ENCODE results near the gene USP17L27. TPM values are rescaled to one million over a fixed set of nuclear protein-coding genes. Genes with fewer than 3 reads are reported as not detected.
"Not testable (repeated sequence)": the region's sequence is repeated elsewhere in the genome, so short reads cannot be mapped to it uniquely, and the experiment has no call there.

USP17L27 gene, protein sequence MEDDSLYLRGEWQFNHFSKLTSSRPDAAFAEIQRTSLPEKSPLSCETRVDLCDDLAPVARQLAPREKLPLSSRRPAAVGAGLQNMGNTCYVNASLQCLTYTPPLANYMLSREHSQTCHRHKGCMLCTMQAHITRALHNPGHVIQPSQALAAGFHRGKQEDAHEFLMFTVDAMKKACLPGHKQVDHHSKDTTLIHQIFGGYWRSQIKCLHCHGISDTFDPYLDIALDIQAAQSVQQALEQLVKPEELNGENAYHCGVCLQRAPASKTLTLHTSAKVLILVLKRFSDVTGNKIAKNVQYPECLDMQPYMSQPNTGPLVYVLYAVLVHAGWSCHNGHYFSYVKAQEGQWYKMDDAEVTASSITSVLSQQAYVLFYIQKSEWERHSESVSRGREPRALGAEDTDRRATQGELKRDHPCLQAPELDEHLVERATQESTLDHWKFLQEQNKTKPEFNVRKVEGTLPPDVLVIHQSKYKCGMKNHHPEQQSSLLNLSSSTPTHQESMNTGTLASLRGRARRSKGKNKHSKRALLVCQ
- total RNA-seq (not detected), polyA plus RNA-seq (not detected)
- long read RNA-seq, donor 1 = 0 reads
- long read RNA-seq, donor 2 = 0 reads

DNA sequence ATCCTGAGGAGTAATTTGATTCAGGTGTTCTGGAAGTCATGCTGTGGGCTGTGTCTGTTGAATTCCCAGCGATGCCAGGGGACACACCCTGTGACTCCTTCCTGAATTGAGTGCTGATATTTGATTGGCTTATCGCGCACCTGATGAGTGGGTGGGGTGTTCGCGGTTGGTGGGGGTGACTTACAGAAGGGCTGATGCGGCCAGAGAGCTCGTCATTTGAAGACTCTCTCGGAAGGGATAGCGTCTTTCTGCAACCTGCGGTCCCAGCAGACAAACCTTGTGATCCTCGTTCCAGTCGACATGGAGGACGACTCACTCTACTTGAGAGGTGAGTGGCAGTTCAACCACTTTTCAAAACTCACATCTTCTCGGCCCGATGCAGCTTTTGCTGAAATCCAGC is at the start of gene USP17L27:
TSS of gene USP17L27 (plus strand) at position 301 of the 400 bp plus-strand sequence. CDS start at position 301, 0 bp downstream.
- ATAC-seq (ENCODE audit: low FRiP score); H3K36me3 ChIP-seq (ENCODE audit: control insufficient read depth in 1 of 2, insufficient read depth in 2 of 2, low read length in 1 of 2); H3K4me1 ChIP-seq (ENCODE audit: control insufficient read depth in 1 of 2, insufficient read depth in 2 of 2, low read length in 2 of 2); H3K4me3 ChIP-seq (ENCODE audit: low read length in 2 of 2); DNase-seq; H3K27ac ChIP-seq (ENCODE audit: low read depth in 1 of 2, low read length in 2 of 2); H3K27me3 ChIP-seq (ENCODE audit: control insufficient read depth in 1 of 2, insufficient read depth in 2 of 2, low read length in 1 of 2); H3K9me3 ChIP-seq (ENCODE audit: control insufficient read depth, low read length); intact Hi-C loops (cut with DNase I): not testable (repeated sequence)
- WGBS, 2 donors = no CpG with 5 or more reads among the region's 15 CpGs

DNA sequence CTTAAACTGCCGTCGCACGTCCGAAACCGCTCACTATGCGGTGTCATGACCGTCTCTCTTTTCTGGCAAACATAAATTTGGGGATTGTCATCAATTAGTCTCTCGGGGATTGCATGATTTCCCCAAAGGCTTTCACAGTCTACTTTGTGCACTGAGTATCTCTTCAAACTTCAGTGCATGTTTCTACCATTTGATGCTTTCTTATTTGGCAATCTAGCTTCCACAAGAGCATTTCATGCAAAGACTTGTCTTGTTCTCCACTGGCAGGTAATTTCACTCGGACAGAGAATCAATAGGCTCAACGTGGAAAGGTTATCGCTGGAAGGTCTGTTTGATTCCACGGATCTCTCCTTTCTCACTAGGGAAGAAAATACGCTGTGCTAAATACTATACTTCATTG is 19.8 kb upstream of the USP17L27 start:
- ATAC-seq (ENCODE audit: low FRiP score); intact Hi-C loops (cut with DNase I); DNase-seq; H3K27ac ChIP-seq (ENCODE audit: low read depth in 1 of 2, low read length in 2 of 2); H3K4me3 ChIP-seq (ENCODE audit: low read length in 2 of 2); H3K27me3 ChIP-seq (ENCODE audit: control insufficient read depth in 1 of 2, insufficient read depth in 2 of 2, low read length in 1 of 2); H3K4me1 ChIP-seq (ENCODE audit: control insufficient read depth in 1 of 2, insufficient read depth in 2 of 2, low read length in 2 of 2); H3K36me3 ChIP-seq (ENCODE audit: control insufficient read depth in 1 of 2, insufficient read depth in 2 of 2, low read length in 1 of 2); H3K9me3 ChIP-seq (ENCODE audit: control insufficient read depth, low read length): not testable (repeated sequence)
- WGBS, 2 donors = 83 to 93% methylated on average over 1 of the region's 13 CpGs

DNA sequence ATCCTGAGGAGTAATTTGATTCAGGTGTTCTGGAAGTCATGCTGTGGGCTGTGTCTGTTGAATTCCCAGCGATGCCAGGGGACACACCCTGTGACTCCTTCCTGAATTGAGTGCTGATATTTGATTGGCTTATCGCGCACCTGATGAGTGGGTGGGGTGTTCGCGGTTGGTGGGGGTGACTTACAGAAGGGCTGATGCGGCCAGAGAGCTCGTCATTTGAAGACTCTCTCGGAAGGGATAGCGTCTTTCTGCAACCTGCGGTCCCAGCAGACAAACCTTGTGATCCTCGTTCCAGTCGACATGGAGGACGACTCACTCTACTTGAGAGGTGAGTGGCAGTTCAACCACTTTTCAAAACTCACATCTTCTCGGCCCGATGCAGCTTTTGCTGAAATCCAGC is 19.1 kb upstream of the USP17L27 start, which contains the start of gene USP17L24:
TSS of gene USP17L24 (plus strand) at position 301 of the 400 bp plus-strand sequence. CDS start at position 301, 0 bp downstream.
- H3K4me1 ChIP-seq (ENCODE audit: control insufficient read depth in 1 of 2, insufficient read depth in 2 of 2, low read length in 2 of 2); ATAC-seq (ENCODE audit: low FRiP score); H3K36me3 ChIP-seq (ENCODE audit: control insufficient read depth in 1 of 2, insufficient read depth in 2 of 2, low read length in 1 of 2); H3K9me3 ChIP-seq (ENCODE audit: control insufficient read depth, low read length); intact Hi-C loops (cut with DNase I); H3K4me3 ChIP-seq (ENCODE audit: low read length in 2 of 2); H3K27ac ChIP-seq (ENCODE audit: low read depth in 1 of 2, low read length in 2 of 2); DNase-seq; H3K27me3 ChIP-seq (ENCODE audit: control insufficient read depth in 1 of 2, insufficient read depth in 2 of 2, low read length in 1 of 2): not testable (repeated sequence)
- no CpG with 5 or more reads among the region's 15 CpGs for WGBS, 2 donors

DNA sequence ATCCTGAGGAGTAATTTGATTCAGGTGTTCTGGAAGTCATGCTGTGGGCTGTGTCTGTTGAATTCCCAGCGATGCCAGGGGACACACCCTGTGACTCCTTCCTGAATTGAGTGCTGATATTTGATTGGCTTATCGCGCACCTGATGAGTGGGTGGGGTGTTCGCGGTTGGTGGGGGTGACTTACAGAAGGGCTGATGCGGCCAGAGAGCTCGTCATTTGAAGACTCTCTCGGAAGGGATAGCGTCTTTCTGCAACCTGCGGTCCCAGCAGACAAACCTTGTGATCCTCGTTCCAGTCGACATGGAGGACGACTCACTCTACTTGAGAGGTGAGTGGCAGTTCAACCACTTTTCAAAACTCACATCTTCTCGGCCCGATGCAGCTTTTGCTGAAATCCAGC is 14.3 kb upstream of the USP17L27 start, which contains the start of gene USP17L25:
TSS of gene USP17L25 (plus strand) at position 301 of the 400 bp plus-strand sequence. CDS start at position 301, 0 bp downstream.
- H3K4me3 ChIP-seq (ENCODE audit: low read length in 2 of 2); H3K4me1 ChIP-seq (ENCODE audit: control insufficient read depth in 1 of 2, insufficient read depth in 2 of 2, low read length in 2 of 2); H3K27me3 ChIP-seq (ENCODE audit: control insufficient read depth in 1 of 2, insufficient read depth in 2 of 2, low read length in 1 of 2); H3K36me3 ChIP-seq (ENCODE audit: control insufficient read depth in 1 of 2, insufficient read depth in 2 of 2, low read length in 1 of 2); DNase-seq; H3K27ac ChIP-seq (ENCODE audit: low read depth in 1 of 2, low read length in 2 of 2); ATAC-seq (ENCODE audit: low FRiP score); intact Hi-C loops (cut with DNase I); H3K9me3 ChIP-seq (ENCODE audit: control insufficient read depth, low read length): not testable (repeated sequence)
- no CpG with 5 or more reads among the region's 15 CpGs for WGBS, 2 donors

DNA sequence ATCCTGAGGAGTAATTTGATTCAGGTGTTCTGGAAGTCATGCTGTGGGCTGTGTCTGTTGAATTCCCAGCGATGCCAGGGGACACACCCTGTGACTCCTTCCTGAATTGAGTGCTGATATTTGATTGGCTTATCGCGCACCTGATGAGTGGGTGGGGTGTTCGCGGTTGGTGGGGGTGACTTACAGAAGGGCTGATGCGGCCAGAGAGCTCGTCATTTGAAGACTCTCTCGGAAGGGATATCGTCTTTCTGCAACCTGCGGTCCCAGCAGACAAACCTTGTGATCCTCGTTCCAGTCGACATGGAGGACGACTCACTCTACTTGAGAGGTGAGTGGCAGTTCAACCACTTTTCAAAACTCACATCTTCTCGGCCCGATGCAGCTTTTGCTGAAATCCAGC is 9.6 kb upstream of the USP17L27 start, which contains the start of gene USP17L26:
TSS of gene USP17L26 (plus strand) at position 301 of the 400 bp plus-strand sequence. CDS start at position 301, 0 bp downstream.
- H3K27me3 ChIP-seq (ENCODE audit: control insufficient read depth in 1 of 2, insufficient read depth in 2 of 2, low read length in 1 of 2); H3K36me3 ChIP-seq (ENCODE audit: control insufficient read depth in 1 of 2, insufficient read depth in 2 of 2, low read length in 1 of 2); H3K4me1 ChIP-seq (ENCODE audit: control insufficient read depth in 1 of 2, insufficient read depth in 2 of 2, low read length in 2 of 2); DNase-seq; H3K4me3 ChIP-seq (ENCODE audit: low read length in 2 of 2); H3K27ac ChIP-seq (ENCODE audit: low read depth in 1 of 2, low read length in 2 of 2); ATAC-seq (ENCODE audit: low FRiP score); intact Hi-C loops (cut with DNase I); H3K9me3 ChIP-seq (ENCODE audit: control insufficient read depth, low read length): not testable (repeated sequence)
- 90% methylated on average over 8 of the region's 15 CpGs; no CpG with 5 or more reads in 1 of the 2 donors for WGBS, 2 donors

DNA sequence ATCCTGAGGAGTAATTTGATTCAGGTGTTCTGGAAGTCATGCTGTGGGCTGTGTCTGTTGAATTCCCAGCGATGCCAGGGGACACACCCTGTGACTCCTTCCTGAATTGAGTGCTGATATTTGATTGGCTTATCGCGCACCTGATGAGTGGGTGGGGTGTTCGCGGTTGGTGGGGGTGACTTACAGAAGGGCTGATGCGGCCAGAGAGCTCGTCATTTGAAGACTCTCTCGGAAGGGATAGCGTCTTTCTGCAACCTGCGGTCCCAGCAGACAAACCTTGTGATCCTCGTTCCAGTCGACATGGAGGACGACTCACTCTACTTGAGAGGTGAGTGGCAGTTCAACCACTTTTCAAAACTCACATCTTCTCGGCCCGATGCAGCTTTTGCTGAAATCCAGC is 4.8 kb upstream of the USP17L27 start, which contains the start of gene USP17L5:
TSS of gene USP17L5 (plus strand) at position 301 of the 400 bp plus-strand sequence. CDS start at position 301, 0 bp downstream.
- DNase-seq; H3K4me3 ChIP-seq (ENCODE audit: low read length in 2 of 2); H3K27ac ChIP-seq (ENCODE audit: low read depth in 1 of 2, low read length in 2 of 2); H3K27me3 ChIP-seq (ENCODE audit: control insufficient read depth in 1 of 2, insufficient read depth in 2 of 2, low read length in 1 of 2); H3K36me3 ChIP-seq (ENCODE audit: control insufficient read depth in 1 of 2, insufficient read depth in 2 of 2, low read length in 1 of 2); H3K4me1 ChIP-seq (ENCODE audit: control insufficient read depth in 1 of 2, insufficient read depth in 2 of 2, low read length in 2 of 2); ATAC-seq (ENCODE audit: low FRiP score); H3K9me3 ChIP-seq (ENCODE audit: control insufficient read depth, low read length); intact Hi-C loops (cut with DNase I): not testable (repeated sequence)
- WGBS, 2 donors = no CpG with 5 or more reads among the region's 15 CpGs

DNA sequence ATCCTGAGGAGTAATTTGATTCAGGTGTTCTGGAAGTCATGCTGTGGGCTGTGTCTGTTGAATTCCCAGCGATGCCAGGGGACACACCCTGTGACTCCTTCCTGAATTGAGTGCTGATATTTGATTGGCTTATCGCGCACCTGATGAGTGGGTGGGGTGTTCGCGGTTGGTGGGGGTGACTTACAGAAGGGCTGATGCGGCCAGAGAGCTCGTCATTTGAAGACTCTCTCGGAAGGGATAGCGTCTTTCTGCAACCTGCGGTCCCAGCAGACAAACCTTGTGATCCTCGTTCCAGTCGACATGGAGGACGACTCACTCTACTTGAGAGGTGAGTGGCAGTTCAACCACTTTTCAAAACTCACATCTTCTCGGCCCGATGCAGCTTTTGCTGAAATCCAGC is 4.6 kb downstream of the USP17L27 start, which contains the start of gene USP17L28:
TSS of gene USP17L28 (plus strand) at position 301 of the 400 bp plus-strand sequence. CDS start at position 301, 0 bp downstream.
- no CpG with 5 or more reads among the region's 15 CpGs for WGBS, 2 donors

DNA sequence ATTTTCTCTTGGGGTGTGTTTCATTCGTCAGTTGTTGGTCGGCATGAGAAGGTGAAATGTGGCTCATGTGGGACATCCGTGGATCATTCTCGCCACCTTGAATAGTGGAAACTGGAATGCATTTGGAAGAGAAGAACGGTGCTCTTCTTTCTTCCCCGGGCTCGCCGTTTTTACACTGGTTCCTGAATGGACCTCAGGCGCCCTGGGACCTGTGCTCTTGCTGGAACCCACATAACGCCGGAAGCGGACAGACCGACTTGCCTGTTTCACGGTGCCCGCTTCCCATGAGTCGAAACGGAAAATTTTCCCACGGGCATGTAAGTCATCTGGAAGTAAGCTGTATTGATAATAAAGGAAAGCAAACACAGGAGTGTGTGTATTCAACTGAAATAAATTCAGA is 6.9 kb downstream of the USP17L27 start:
- H3K27me3 ChIP-seq (ENCODE audit: control insufficient read depth in 1 of 2, insufficient read depth in 2 of 2, low read length in 1 of 2); H3K36me3 ChIP-seq (ENCODE audit: control insufficient read depth in 1 of 2, insufficient read depth in 2 of 2, low read length in 1 of 2); H3K4me1 ChIP-seq (ENCODE audit: control insufficient read depth in 1 of 2, insufficient read depth in 2 of 2, low read length in 2 of 2); DNase-seq; intact Hi-C loops (cut with DNase I); H3K27ac ChIP-seq (ENCODE audit: low read depth in 1 of 2, low read length in 2 of 2); ATAC-seq (ENCODE audit: low FRiP score); H3K4me3 ChIP-seq (ENCODE audit: low read length in 2 of 2); H3K9me3 ChIP-seq (ENCODE audit: control insufficient read depth, low read length): not testable (repeated sequence)
- WGBS, 2 donors = 90% methylated on average over 13 of the region's 18 CpGs; no CpG with 5 or more reads in 1 of the 2 donors

More for the DNA sequence above, 4.6 kb downstream of the USP17L27 start, which contains the start of gene USP17L28:
- H3K4me3 ChIP-seq (ENCODE audit: low read length in 2 of 2); H3K4me1 ChIP-seq (ENCODE audit: control insufficient read depth in 1 of 2, insufficient read depth in 2 of 2, low read length in 2 of 2); ATAC-seq (ENCODE audit: low FRiP score); H3K36me3 ChIP-seq (ENCODE audit: control insufficient read depth in 1 of 2, insufficient read depth in 2 of 2, low read length in 1 of 2); H3K27me3 ChIP-seq (ENCODE audit: control insufficient read depth in 1 of 2, insufficient read depth in 2 of 2, low read length in 1 of 2); DNase-seq; intact Hi-C loops (cut with DNase I); H3K9me3 ChIP-seq (ENCODE audit: control insufficient read depth, low read length); H3K27ac ChIP-seq (ENCODE audit: low read depth in 1 of 2, low read length in 2 of 2): not testable (repeated sequence)
